Measurements from ENCODE around the gene DOCK4.
"Not testable (repeated sequence)": the region's sequence is repeated elsewhere in the genome, so short reads cannot be mapped to it uniquely, and the experiment has no call there.

Gene DOCK4

DNA sequence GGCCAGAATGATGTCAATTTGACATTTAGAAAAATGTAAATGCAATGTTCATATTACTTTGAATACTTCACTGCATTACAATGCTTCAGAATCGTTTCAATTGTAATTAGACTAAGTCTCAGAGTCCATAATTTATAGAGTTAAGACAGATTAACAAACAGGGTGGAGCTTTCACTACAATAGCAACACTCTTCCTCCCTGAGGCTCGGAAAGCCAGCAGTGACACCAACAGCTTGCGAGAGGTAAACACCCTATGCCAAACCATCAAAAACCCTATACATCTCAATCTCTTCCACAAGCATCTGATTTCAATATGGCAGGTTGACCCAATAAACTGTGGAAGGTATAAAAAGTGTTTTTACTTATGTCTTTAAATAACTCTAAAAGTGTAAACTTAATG lies 72.2 kb downstream of the DOCK4 start:
- Mint-ChIP-seq H3K27me3 (ENCODE audit: low read depth) (no peaks in the 10 kb centered on the region), H3K4me1 (peaks cover 33% of the 10 kb centered on the region)
- TF ChIP-seq, protein P1, sequence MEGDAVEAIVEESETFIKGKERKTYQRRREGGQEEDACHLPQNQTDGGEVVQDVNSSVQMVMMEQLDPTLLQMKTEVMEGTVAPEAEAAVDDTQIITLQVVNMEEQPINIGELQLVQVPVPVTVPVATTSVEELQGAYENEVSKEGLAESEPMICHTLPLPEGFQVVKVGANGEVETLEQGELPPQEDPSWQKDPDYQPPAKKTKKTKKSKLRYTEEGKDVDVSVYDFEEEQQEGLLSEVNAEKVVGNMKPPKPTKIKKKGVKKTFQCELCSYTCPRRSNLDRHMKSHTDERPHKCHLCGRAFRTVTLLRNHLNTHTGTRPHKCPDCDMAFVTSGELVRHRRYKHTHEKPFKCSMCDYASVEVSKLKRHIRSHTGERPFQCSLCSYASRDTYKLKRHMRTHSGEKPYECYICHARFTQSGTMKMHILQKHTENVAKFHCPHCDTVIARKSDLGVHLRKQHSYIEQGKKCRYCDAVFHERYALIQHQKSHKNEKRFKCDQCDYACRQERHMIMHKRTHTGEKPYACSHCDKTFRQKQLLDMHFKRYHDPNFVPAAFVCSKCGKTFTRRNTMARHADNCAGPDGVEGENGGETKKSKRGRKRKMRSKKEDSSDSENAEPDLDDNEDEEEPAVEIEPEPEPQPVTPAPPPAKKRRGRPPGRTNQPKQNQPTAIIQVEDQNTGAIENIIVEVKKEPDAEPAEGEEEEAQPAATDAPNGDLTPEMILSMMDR (IDR thresholded peaks at IDR 0.05; ENCODE audit: unreplicated experiment in 3 of 3): no peak

GRCh38 chr7:112133328-112133727 lies 72.9 kb downstream of the DOCK4 start:
- peaks cover 2% of the 10 kb centered on the region for H3K9me3 Mint-ChIP-seq
- H3K36me3 Mint-ChIP-seq (ENCODE audit: low read depth): no peaks in the 10 kb centered on the region
- H3K4me1 Mint-ChIP-seq: peaks cover 33% of the 10 kb centered on the region

More for the DNA sequence above, 72.2 kb downstream of the DOCK4 start:
- Mint-ChIP-seq H3K36me3 (ENCODE audit: low read depth) (no peaks in the 10 kb centered on the region), H3K4me3 (no peak overlapping the region), H3K9me3 (no peaks in the 10 kb centered on the region), H3K27ac (no peak overlapping the region)

GRCh38 chr7:112132051-112132694 lies 74.0 kb downstream of the DOCK4 start:
- Mint-ChIP-seq H3K27me3 (ENCODE audit: low read depth) (no peaks in the 10 kb centered on the region), H3K4me3 (no peak overlapping the region), H3K4me1 (peaks cover 33% of the 10 kb centered on the region), H3K9me3 (peaks cover 2% of the 10 kb centered on the region), H3K36me3 (ENCODE audit: low read depth) (no peaks in the 10 kb centered on the region), H3K27ac (peak overlapping the region; percentile 0 to 69 (median 14))
- TF ChIP-seq, protein P1 (IDR thresholded peaks at IDR 0.05; ENCODE audit: unreplicated experiment in 3 of 3): no peak

More at GRCh38 chr7:112133328-112133727, 72.9 kb downstream of the DOCK4 start:
- Mint-ChIP-seq H3K4me3 (no peak overlapping the region), H3K27me3 (ENCODE audit: low read depth) (no peaks in the 10 kb centered on the region), H3K27ac (no peak overlapping the region)
- TF ChIP-seq, protein P1 (IDR thresholded peaks at IDR 0.05; ENCODE audit: unreplicated experiment in 3 of 3): no peak

GRCh38 chr7:112130729-112131410 lies 75.3 kb downstream of the DOCK4 start:
- TF ChIP-seq, protein P1 (IDR thresholded peaks at IDR 0.05; ENCODE audit: unreplicated experiment in 3 of 3): no peak
- H3K4me3 Mint-ChIP-seq: no peak overlapping the region
- peaks cover 33% of the 10 kb centered on the region for H3K4me1 Mint-ChIP-seq
- peaks cover 4% of the 10 kb centered on the region for H3K36me3 Mint-ChIP-seq (ENCODE audit: low read depth)
- peak overlapping the region; percentile 14 to 75 (median 45) for H3K27ac Mint-ChIP-seq
- peaks cover 4% of the 10 kb centered on the region for H3K9me3 Mint-ChIP-seq
- H3K27me3 Mint-ChIP-seq (ENCODE audit: low read depth): no peaks in the 10 kb centered on the region

GRCh38 chr7:112129655-112130323 lies 76.4 kb downstream of the DOCK4 start:
- no peak overlapping the region for H3K4me3 Mint-ChIP-seq
- peaks cover 4% of the 10 kb centered on the region for H3K36me3 Mint-ChIP-seq (ENCODE audit: low read depth)
- H3K4me1 Mint-ChIP-seq: peaks cover 33% of the 10 kb centered on the region
- peaks cover 4% of the 10 kb centered on the region for H3K9me3 Mint-ChIP-seq
- H3K27ac Mint-ChIP-seq: peak overlapping the region in 2 of 3 experiments; percentile 14 to 40
- no peaks in the 10 kb centered on the region for H3K27me3 Mint-ChIP-seq (ENCODE audit: low read depth)
- TF ChIP-seq, protein P1 (IDR thresholded peaks at IDR 0.05; ENCODE audit: unreplicated experiment in 3 of 3): no peak

DNA sequence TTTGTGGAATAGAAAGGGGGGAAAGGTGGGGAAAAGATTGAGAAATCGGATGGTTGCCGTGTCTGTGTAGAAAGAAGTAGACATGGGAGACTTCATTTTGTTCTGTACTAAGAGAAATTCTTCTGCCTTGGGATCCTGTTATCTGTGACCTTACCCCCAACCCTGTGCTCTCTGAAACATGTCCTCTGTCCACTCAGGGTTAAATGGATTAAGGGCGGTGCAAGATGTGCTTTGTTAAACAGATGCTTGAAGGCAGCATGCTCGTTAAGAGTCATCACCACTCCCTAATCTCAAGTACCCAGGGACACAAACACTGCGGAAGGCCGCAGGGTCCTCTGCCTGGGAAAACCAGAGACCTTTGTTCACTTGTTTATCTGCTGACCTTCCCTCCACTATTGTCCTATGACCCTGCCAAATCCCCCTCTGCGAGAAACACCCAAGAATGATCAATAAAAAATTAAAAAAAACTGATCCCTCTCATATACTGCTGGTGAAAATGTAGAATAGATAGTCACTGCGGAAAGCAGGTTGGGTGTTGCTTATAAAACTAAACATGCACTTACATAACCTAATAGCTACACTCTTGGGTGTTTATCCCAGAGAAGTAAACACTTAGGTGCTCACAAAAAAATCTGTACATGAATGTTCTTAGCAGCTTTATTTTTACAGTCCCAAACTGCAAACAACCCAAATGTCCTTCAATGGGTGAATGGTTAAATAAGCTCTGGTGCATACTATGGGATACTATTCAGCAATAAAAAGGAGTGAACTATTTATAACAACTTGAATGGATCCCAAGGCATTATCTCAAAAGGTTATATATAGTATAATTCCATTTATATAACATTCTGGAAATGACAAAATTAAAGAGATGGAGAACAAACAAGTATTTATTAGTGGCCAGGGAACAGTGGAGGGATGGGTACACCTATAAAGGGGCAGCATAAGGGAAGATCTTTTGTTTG lies 77.5 kb downstream of the DOCK4 start:
- not testable (repeated sequence) for H3K36me3 Mint-ChIP-seq (ENCODE audit: low read depth); H3K9me3 Mint-ChIP-seq; H3K27me3 Mint-ChIP-seq (ENCODE audit: low read depth); H3K4me3 Mint-ChIP-seq; H3K27ac Mint-ChIP-seq
- H3K4me1 Mint-ChIP-seq: peaks cover 33% of the 10 kb centered on the region

DNA sequence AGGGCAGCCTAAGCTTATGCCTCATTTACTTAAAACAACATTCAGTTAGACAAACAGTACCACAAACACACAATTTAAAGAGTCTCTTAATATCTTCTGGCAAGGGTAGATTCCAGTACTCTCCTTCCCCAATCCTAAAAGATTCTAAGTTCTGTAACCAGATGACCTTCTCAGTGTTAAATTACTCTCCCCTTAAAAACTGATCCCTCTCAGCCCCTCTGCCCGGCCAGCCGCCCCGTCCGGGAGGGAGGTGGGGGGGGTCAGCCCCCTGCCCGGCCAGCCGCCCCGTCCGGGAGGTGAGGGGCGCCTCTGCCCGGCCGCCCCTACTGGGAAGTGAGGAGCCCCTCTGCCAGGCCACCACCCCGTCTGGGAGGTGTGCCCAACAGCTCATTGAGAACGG lies 78.2 kb downstream of the DOCK4 start:
- not testable (repeated sequence) for H3K27ac Mint-ChIP-seq; H3K36me3 Mint-ChIP-seq (ENCODE audit: low read depth); H3K9me3 Mint-ChIP-seq; H3K27me3 Mint-ChIP-seq (ENCODE audit: low read depth); H3K4me3 Mint-ChIP-seq
- peaks cover 33% of the 10 kb centered on the region for H3K4me1 Mint-ChIP-seq
